ENCODE measurements around the gene PPP1R1C.

- TF ChIP-seq POLR2A (IDR thresholded peaks at IDR 0.05; ENCODE audit: low read depth): no peak
- no peak for TF ChIP-seq CTCF (IDR thresholded peaks at IDR 0.05)
- no peak for TF ChIP-seq POLR2AphosphoS5 (IDR thresholded peaks at IDR 0.05)
- TF ChIP-seq EP300 (IDR thresholded peaks at IDR 0.05): no peak
These were observed 41.3 kb upstream of the PPP1R1C start for GRCh38 chr2:181944164-181944913.

All from esophagus muscularis mucosa (tissue), 4 donors.